ENCODE measurements around the gene GFRA4.

DNA sequence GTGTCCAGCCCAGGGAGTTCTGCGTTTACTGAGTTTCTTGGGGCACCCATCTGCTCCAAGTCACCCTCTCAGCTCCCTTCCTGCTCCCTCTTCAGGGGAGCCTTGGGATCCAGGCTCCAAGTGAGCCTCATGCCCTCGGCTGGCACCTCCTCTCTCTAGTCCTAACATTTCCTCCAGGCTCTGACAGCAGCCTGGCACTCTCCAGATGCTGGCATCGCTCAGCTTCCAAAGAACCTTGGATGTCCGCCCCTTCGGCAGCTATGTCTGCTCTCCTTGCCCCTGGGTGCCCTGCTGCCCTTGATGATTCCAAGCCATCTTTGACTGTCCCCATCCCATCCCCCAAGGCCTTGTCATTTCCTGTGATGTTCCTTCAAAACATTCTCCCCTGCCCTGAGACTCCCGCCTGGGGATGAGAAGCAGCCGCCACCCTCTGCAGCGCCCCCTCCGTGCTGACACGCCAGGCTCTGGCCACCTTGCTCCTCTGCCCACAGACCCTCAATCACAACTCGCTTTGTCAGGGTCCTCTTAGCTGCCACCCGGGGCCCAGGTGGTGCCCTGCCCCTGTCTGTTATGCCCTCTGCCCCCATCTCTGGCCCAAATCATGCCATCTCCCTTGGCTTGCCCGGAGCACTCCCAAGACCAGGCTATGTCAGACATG lies 6.6 kb upstream of the GFRA4 start:
- TF ChIP-seq, protein P1, sequence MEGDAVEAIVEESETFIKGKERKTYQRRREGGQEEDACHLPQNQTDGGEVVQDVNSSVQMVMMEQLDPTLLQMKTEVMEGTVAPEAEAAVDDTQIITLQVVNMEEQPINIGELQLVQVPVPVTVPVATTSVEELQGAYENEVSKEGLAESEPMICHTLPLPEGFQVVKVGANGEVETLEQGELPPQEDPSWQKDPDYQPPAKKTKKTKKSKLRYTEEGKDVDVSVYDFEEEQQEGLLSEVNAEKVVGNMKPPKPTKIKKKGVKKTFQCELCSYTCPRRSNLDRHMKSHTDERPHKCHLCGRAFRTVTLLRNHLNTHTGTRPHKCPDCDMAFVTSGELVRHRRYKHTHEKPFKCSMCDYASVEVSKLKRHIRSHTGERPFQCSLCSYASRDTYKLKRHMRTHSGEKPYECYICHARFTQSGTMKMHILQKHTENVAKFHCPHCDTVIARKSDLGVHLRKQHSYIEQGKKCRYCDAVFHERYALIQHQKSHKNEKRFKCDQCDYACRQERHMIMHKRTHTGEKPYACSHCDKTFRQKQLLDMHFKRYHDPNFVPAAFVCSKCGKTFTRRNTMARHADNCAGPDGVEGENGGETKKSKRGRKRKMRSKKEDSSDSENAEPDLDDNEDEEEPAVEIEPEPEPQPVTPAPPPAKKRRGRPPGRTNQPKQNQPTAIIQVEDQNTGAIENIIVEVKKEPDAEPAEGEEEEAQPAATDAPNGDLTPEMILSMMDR (conservative IDR thresholded peaks at IDR 0.05) = no peak
- no peak for TF ChIP-seq EZH2 (IDR thresholded peaks at IDR 0.05; ENCODE audit: low read depth)

Data from PC-9 (cell line).